Osteocyte (in vitro differentiated cells): ENCODE results near the gene SAMD1. TPM values are rescaled to one million over a fixed set of nuclear protein-coding genes. Genes with fewer than 3 reads are reported as not detected.

Experiments used
- DNase-seq: peaks from one replicate; pipeline ENCODE4 v3.0.0; 2021; ENCODE audit warnings: mixed read lengths; ENCODE audit not compliant: unreplicated experiment; ENCODE audit errors: extremely low spot score
- H3K27ac Mint-ChIP-seq: one replicate; pipeline ENCODE4 v1.8.0; 2021; ENCODE audit warnings: mild to moderate bottlenecking, mixed read lengths; ENCODE audit not compliant: unreplicated experiment
- H3K27me3 Mint-ChIP-seq: one replicate; pipeline ENCODE4 v1.8.0; 2021; ENCODE audit warnings: mixed read lengths; ENCODE audit not compliant: unreplicated experiment
- H3K36me3 Mint-ChIP-seq: one replicate; pipeline ENCODE4 v1.8.0; 2021; ENCODE audit warnings: mixed read lengths; ENCODE audit not compliant: unreplicated experiment
- H3K4me1 Mint-ChIP-seq: one replicate; pipeline ENCODE4 v1.8.0; 2021; ENCODE audit warnings: mixed read lengths; ENCODE audit not compliant: unreplicated experiment
- H3K4me3 Mint-ChIP-seq: one replicate; pipeline ENCODE4 v1.8.0; 2021; ENCODE audit warnings: mild to moderate bottlenecking, moderate library complexity, mixed read lengths; ENCODE audit not compliant: unreplicated experiment
- H3K9me3 Mint-ChIP-seq: one replicate; pipeline ENCODE4 v1.8.0; 2021; ENCODE audit warnings: mixed read lengths; ENCODE audit not compliant: unreplicated experiment
- CTCF ChIP-seq: fragments of 200-600 bp; sonication (generic); IDR thresholded peaks from 2 replicates; pipeline ENCODE4 v1.5.0; 2021; ENCODE audit warnings: antibody characterized with exemption, mild to moderate bottlenecking, moderate library complexity
- long read RNA-seq: library from polyadenylated mRNA; unstranded; transcript quantifications from one replicate; pipeline ENCODE4 v2.0.0, GENCODE V29; 2021
- total RNA-seq: library from RNA; stranded (reverse); gene quantifications from 2 replicates; pipeline ENCODE4 v1.2.1, GENCODE V29; 2021

SAMD1 gene
- total RNA-seq: 34.9 and 38.9 TPM in 2 replicates
- long read RNA-seq: 0 reads

DNA sequence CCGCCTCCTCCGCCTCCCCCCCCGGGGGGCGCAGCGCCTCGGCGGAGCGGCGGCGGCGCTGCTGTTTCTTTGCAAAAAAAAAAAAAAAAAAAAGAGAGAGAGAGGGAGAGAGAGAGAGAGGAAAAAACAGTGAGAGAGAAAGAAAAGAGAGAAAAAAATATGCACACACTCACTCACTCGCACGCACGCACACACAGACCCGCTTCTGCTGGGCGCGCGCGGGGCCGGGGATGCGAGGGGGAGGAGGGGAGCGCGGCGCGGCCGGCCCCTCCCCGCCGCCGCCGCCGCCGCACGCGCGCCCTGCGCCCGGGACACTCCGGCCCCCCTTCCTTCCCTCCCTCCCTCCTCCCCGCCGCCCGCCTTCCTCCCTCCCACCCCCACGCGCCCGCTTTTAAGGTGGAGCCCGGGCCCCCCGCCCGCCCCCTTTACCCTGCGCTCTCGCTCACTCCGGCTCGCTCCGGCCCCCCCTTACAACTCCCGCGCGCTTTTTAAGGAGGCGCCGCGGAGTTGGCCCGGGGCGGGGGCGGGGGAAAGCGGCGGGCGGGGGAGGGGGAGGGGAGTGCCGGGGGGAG is at the start of gene SAMD1:
SAMD1 (minus strand) TSS at position 243 of the 572 bp plus-strand sequence.
- peaks cover 14% of the 10 kb centered on the region for H3K36me3 Mint-ChIP-seq
- H3K4me1 Mint-ChIP-seq: peaks cover 15% of the 10 kb centered on the region
- no peak for TF ChIP-seq CTCF
- peak within 1 kb of the TSS; percentile 96 for H3K27ac Mint-ChIP-seq
- no peaks in the 10 kb centered on the region for H3K9me3 Mint-ChIP-seq
- DNase-seq: peak; percentile 91
- H3K27me3 Mint-ChIP-seq: no peaks in the 10 kb centered on the region
- H3K4me3 Mint-ChIP-seq: peak within 1 kb of the TSS; percentile 98

DNA sequence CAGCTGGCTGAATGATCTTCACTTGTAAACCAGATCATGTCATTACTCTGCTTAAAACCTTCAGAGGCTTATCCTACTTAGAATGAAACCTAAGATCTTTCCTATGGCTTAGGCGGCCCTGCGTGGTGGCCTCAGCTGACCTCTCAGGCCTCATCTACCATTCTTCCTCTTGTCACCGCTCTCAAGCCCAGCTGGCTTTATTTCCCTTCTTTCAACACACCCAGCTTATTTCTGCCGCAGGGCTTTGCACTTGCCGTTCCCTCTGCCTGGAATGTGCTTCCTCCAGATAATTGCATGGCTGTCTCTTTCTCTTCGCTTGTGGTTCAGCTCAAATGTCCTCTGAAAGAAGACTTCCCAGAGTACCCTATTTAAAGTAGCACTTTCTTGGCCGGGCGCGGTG is 49.4 kb upstream of the SAMD1 start:
- Mint-ChIP-seq H3K36me3 (no peaks in the 10 kb centered on the region), H3K4me3 (peak overlapping the region; percentile 53), H3K27me3 (no peaks in the 10 kb centered on the region), H3K4me1 (peaks cover 39% of the 10 kb centered on the region), H3K27ac (peak overlapping the region; percentile 93), H3K9me3 (no peaks in the 10 kb centered on the region)
- DNase-seq: no peak
- no peak for TF ChIP-seq CTCF

DNA sequence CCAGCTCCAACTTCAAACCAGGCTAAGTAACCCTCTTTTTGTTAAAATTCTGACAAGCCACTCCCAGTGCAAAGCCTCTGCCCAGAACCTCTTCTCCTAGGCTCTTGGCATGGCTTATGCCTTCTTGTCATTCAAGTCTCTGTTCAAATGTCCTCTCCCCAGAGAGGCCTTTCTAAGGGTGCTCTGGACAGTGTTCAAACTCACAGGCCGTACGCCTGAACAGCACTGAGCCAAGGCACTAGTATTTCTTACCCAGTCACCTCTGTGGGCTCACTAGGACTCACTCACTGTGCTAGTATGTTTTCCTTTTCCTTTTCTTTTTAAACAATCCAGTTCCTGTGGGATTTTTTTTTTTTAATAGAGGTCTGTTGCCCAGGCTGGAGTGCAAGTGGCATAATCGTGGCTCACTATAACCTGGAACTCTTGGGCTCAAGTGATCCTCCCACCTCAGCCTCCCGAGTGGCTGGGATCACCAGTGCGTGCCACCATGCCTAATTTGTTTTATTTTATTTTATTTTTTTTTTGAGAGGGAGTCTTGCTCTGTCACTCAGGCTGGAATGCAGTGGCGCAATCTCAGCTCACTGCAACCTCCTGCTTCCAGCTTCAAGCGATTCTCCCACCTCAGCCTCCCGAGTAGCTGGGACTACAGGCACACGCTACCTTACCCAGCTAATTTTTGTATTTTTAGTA is 48.2 kb upstream of the SAMD1 start:
- DNase-seq: no peak

GRCh38 chr19:14136509-14137281 is 46.1 kb upstream of the SAMD1 start, which contains the start of gene ASF1B:
TSS of gene ASF1B (minus strand) at chr19:14136589. CDS start at chr19:14136456, 133 bp downstream.
- peak within 1 kb of the TSS; percentile 93 for H3K27ac Mint-ChIP-seq
- H3K9me3 Mint-ChIP-seq: no peaks in the 10 kb centered on the region
- no peaks in the 10 kb centered on the region for H3K27me3 Mint-ChIP-seq
- TF ChIP-seq CTCF: peak; percentile 69
- no peaks in the 10 kb centered on the region for H3K36me3 Mint-ChIP-seq
- H3K4me1 Mint-ChIP-seq: peaks cover 44% of the 10 kb centered on the region
- H3K4me3 Mint-ChIP-seq: peak within 1 kb of the TSS; percentile 85
- peak; percentile 100 for DNase-seq

More for the DNA sequence above, 48.2 kb upstream of the SAMD1 start:
- H3K4me3 Mint-ChIP-seq: peak overlapping the region; percentile 62
- no peaks in the 10 kb centered on the region for H3K27me3 Mint-ChIP-seq
- no peaks in the 10 kb centered on the region for H3K36me3 Mint-ChIP-seq
- no peak for TF ChIP-seq CTCF
- H3K4me1 Mint-ChIP-seq: peaks cover 44% of the 10 kb centered on the region
- H3K27ac Mint-ChIP-seq: peak overlapping the region; percentile 93
- H3K9me3 Mint-ChIP-seq: no peaks in the 10 kb centered on the region
